A673 (cell line): ENCODE results near the gene IRF2.

Experiments used
- CTCF ChIP-seq: fragments of 300-800, 200-600 bp; sonication (generic); conservative IDR thresholded peaks from 2 replicates; pipeline ENCODE4 v1.5.1; 2017; ENCODE audit warnings: low read depth, mild to moderate bottlenecking, antibody characterized with exemption, low read length, moderate library complexity, mixed read lengths
- EZH2 ChIP-seq: fragments of 200-600 bp; sonication (generic); IDR thresholded peaks from 2 replicates; pipeline ENCODE4 v1.6.1; 2017; ENCODE audit warnings: borderline replicate concordance, low read depth, mild to moderate bottlenecking, mixed read lengths, antibody characterized with exemption, low read length; ENCODE audit not compliant: poor library complexity, severe bottlenecking

- no peak for TF ChIP-seq CTCF
- TF ChIP-seq EZH2, result no peak
These were observed 2.3 kb downstream of the IRF2 start for GRCh38 chr4:184471881-184472613.
